ENCODE data around the gene NHEJ1. TPM values are rescaled to one million over a fixed set of nuclear protein-coding genes. Genes with fewer than 3 reads are reported as not detected.

NHEJ1 gene
- total and polyA plus RNA-seq, 11 donors: 3.7 to 17.0 (median 8.0) TPM

GRCh38 chr2:219081096-219081495 is 79.5 kb downstream of the NHEJ1 start:
- H3K4me3 ChIP-seq: no peak overlapping the region
- 83 to 95% (median 93%) methylated on average over 7 of the region's 7 CpGs for WGBS, 4 donors
- H3K27ac ChIP-seq: no peak overlapping the region
- TF ChIP-seq CTCF (IDR thresholded peaks at IDR 0.05): no peak
- TF ChIP-seq POLR2A (IDR thresholded peaks at IDR 0.05): no peak
- H3K36me3 ChIP-seq: peaks cover 0 to 23% (median 17%) of the 10 kb centered on the region in 9 donors
- H3K27me3 ChIP-seq: no peaks in the 10 kb centered on the region
- no peaks in the 10 kb centered on the region for H3K9me3 ChIP-seq
- no peak for DNase-seq
- H3K4me1 ChIP-seq: peaks cover 0 to 42% (median 11%) of the 10 kb centered on the region in 12 donors
- intact Hi-C loops (cut with DNase I): no loop called here
- ATAC-seq: no peak

- Histone ChIP-seq H3K27ac (no peak overlapping the region), H3K36me3 (peaks cover 0 to 40% (median 34%) of the 10 kb centered on the region in 9 donors), H3K4me3 (no peak overlapping the region), H3K27me3 (no peaks in the 10 kb centered on the region), H3K4me1 (peaks cover 0 to 32% (median 11%) of the 10 kb centered on the region in 12 donors), H3K9me3 (no peaks in the 10 kb centered on the region)
- ATAC-seq (no peak), DNase-seq (no peak)
- intact Hi-C loops (cut with DNase I): loop anchor here in 1 of 10 donors (5.0 kb wide), 1 partner anchor 38 kb away; no protein-coding TSS in a partner anchor
- TF ChIP-seq CTCF (IDR thresholded peaks at IDR 0.05) (no peak), POLR2A (IDR thresholded peaks at IDR 0.05) (no peak)
- WGBS, 4 donors: 93 to 97% (median 97%) methylated on average over 2 of the region's 2 CpGs
These were observed 81.2 kb downstream of the NHEJ1 start for GRCh38 chr2:219079417-219079816.

- 84 to 98% (median 96%) methylated on average over 4 of the region's 4 CpGs for WGBS, 4 donors
- Histone ChIP-seq H3K4me1 (peaks cover 0 to 32% (median 11%) of the 10 kb centered on the region in 12 donors), H3K27ac (no peak overlapping the region), H3K4me3 (no peak overlapping the region), H3K27me3 (no peaks in the 10 kb centered on the region), H3K9me3 (no peaks in the 10 kb centered on the region), H3K36me3 (peaks cover 0 to 44% (median 39%) of the 10 kb centered on the region in 9 donors)
- intact Hi-C loops (cut with DNase I): loop anchor here in 1 of 10 donors (5.0 kb wide), 1 partner anchor 38 kb away; no protein-coding TSS in a partner anchor
- no peak for DNase-seq
- no peak for ATAC-seq
- TF ChIP-seq POLR2A (IDR thresholded peaks at IDR 0.05) (no peak), CTCF (IDR thresholded peaks at IDR 0.05) (no peak)
These were observed 81.7 kb downstream of the NHEJ1 start for GRCh38 chr2:219078951-219079350.

DNA sequence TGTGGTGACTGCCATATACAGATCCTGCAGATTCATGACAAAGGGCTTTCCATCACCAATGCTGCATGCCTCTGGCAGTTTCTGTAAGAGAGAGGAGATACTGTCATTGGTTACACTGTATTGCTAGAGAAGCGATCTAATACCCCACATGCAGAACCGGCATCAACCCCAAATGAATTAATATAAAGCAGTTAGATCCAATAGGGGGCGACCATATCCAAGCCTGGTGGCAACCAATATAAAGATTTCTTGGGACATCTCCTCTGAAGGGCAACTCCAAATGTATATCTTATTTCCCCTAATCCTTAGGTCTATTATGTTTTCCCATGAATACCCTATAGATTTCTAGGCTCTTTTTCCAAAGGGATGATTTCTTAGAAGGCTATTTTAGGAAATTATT is 82.5 kb downstream of the NHEJ1 start:
- no peak for TF ChIP-seq CTCF (IDR thresholded peaks at IDR 0.05)
- no peak for TF ChIP-seq POLR2A (IDR thresholded peaks at IDR 0.05)
- intact Hi-C loops (cut with DNase I): loop anchor here in 1 of 10 donors (5.0 kb wide), 1 partner anchor 39 kb away; no protein-coding TSS in a partner anchor
- WGBS, 4 donors: 83 to 90% (median 85%) methylated on average over 3 of the region's 3 CpGs
- ATAC-seq (no peak), DNase-seq (no peak)
- no peaks in the 10 kb centered on the region for H3K27me3 ChIP-seq
- H3K36me3 ChIP-seq: peaks cover 0 to 47% (median 39%) of the 10 kb centered on the region in 9 donors
- no peaks in the 10 kb centered on the region for H3K9me3 ChIP-seq
- H3K4me3 ChIP-seq: no peak overlapping the region
- peaks cover 0 to 32% (median 11%) of the 10 kb centered on the region in 12 donors for H3K4me1 ChIP-seq
- no peak overlapping the region for H3K27ac ChIP-seq

Data from heart left ventricle (tissue), 16 donors.